NOMO-1 treated with dmso at 0.1 percent for 144 hours (cell line): ENCODE data around the gene UNC45A.
"Not testable (repeated sequence)": the region's sequence is repeated elsewhere in the genome, so short reads cannot be mapped to it uniquely, and the experiment has no call there.

ENCODE experiments used
- DNase-seq: peaks from one replicate; lab custom pipeline; 2025; ENCODE audit not compliant: unreplicated experiment; lab: John Stamatoyannopoulos, UW

The UNC45A gene

DNA sequence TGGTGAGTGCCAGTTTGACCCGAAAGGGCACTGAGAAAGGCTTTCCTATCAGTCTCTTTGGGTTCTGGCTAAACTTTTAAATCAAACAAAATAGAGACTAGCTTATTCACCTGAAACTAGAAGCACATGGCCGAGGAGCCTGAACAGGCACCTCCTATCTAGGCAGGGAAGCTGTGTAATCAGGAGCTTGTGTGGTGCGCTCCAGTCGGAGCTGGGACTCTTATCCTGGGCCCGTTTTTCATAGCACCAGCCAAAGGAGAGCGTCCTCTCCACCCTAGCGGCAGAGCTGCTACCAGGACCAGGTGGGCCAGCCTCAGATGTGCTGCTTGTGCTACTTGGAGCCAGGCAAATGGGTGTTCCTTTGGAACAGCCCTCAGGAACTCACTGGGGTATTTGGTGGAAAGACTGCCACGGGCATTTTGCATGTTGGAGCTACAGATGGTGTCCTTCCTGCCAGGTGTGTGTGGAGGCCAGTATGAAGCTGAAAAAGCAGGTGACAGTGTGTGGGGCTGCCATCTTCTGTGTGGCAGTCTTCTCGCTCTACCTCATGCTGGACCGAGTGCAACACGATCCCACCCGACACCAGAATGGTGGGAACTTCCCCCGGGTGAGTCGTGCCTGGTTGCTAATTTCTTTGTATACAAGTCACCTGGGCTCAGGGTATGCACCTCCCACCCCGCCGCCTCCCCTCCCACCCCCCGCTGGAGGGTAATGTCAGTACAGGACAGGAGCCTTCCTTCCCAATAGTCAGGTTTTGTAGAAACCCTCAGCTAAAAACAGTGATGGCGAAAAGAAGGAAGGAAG, 31.1 kb upstream of the UNC45A start:
- DNase-seq = no peak

- no peak for DNase-seq
Measured at GRCh38 chr15:90904746-90905145, 30.3 kb upstream of the UNC45A start.

- DNase-seq = no peak
Measured at GRCh38 chr15:90905306-90906180, 29.5 kb upstream of the UNC45A start.

DNA sequence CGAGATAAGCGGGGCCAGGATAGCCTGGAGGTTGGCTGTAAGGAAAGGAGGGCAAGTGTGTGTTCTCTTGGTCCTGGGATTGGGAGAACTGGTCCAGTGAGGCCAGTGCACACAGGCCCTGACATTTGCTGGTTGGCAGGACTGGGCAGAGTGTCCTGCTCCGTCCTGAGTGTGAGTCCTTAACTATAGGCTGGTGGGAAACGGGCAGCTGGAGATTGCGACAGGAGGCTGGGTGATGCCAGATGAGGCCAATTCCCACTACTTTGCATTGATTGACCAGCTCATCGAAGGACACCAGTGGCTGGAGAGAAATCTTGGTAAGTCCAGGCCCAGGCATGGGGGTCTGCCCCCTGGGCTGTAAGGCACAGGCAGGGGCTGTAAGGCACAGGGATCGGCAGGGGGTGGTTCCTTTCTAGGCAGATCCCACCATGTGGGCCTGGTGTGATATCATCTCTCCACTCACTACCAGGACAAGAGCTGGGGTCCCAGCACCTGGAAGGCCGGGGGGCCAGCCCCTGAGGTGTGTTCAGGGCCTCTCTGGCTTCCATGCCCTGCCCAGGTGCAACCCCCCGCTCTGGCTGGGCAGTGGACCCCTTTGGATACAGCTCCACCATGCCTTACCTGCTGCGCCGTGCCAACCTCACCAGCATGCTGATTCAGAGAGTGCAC, 28.8 kb upstream of the UNC45A start:
- no peak for DNase-seq

DNA sequence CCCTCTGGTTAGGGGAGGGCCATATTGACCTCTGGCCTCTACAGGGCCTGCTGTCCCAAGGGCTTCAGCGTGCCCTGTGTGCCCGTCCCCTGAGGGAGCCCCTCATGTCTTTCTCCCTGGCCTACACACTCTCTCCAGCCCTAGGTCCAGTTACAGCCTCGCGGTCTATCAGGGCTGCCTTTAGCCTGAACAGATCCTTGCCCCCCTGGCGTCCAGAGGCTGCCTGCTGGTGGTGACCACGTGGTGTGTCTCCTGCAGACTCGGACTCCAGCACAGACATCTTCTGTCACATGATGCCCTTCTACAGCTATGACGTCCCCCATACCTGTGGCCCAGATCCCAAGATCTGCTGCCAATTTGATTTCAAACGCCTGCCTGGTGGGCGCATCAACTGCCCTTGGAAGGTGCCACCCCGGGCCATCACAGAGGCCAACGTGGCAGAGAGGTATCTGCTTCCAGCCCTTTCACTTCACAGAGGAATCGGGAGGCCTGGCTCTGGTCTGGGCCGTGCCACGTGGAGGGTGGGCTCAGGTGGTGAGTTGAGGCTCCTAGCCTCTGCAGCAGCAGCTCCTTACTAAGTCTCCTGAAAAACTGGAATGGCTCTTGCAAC, 27.9 kb upstream of the UNC45A start:
- DNase-seq = no peak

GRCh38 chr15:90907838-90908507, 27.1 kb upstream of the UNC45A start:
- DNase-seq = no peak

DNA sequence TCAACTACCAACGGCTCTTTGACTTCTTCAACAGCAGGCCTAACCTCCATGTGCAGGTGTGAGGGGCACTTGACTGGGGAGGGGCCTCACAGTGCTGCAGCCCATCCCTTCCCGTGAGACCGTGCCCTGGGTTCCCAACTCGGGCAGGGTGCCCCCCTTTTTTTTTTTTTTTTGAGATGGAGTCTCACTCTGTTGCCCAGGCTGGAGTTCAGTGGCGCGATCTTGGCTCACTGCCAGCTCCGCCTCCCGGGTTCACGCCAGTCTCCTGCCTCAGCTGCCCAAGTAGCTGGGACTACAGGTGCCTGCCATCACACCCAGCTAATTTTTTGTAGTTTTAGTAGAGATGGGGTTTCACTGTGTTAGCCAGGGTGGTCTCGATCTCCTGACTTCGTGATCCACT, 25.6 kb upstream of the UNC45A start:
- DNase-seq = not testable (repeated sequence)

- no peak for DNase-seq
Measured at GRCh38 chr15:90909976-90910375, 25.1 kb upstream of the UNC45A start.

- DNase-seq = no peak
Measured at GRCh38 chr15:90910441-90911301, 24.4 kb upstream of the UNC45A start.

- no peak for DNase-seq
Measured at GRCh38 chr15:90911302-90911623, 23.8 kb upstream of the UNC45A start.

- DNase-seq = no peak
Measured at GRCh38 chr15:90911906-90912769, 22.9 kb upstream of the UNC45A start.

- DNase-seq = no peak
Measured at GRCh38 chr15:90912770-90913075, 22.4 kb upstream of the UNC45A start.

GRCh38 chr15:90913398-90913944, 21.6 kb upstream of the UNC45A start:
- no peak for DNase-seq

DNA sequence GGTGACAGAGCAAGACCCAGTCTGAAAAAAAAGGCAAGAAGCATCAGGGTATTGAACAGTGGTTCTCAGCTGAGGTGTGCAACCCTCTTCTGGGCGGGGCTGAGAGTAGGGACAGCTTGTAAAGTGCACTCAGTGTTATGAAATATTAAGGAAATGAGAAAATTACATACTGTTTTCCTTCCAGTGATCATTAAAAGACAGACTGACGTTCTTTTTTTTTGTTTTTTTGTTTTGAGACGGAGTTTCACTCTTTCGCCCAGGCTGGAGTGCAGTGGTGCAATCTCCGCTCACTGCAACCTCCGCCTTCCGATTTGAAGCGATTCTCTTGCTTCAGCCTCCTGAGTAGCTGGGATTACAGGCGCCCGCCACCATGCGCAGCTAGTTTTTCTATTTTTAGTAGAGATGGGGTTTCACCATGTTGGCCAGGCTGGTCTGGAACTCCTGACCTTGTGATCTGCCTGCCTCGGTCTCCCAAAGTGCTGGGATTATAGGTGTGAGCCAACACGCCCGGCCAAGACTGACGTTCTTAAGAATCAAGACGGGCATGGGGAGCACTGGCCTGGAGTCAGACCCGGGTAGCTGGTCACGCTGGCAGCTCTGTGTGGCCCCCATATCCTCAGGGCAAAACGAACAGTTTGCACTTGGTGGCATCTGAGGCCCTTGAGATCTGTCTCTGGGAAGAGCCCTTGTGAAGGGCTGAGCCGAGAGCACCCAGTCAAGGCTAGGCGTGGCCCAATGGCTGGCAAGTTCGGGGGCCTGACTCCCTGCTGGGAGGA, 20.6 kb upstream of the UNC45A start:
- DNase-seq = peak; percentile 54

DNA sequence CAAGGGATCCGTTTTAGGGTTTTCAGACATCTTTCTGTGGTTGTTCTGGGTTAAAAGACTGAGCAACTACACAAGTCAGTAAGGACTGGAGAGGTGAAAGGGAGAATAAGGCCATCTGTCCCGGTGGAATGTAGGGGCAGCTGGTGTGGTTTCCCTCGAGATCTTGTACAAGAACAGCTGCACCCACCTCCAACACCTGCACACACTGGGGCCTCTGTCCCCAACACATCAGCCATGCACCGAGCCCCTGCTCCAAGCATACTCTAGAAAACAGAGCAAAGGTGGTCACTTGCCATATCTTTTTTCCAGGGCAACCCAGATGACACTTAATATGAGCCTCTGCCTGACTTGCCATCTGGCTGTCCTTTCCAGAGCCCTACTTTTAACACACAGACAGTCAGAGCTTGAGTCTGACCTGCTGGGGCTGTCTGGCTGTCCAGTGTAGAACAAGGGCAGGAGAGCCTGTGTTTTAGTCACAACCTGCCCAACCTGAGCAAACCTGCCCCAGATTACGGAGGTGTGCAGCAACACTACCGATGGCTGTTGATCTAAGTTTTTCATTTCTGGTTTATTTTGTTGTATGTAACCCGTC, 19.8 kb upstream of the UNC45A start:
- no peak for DNase-seq

DNA sequence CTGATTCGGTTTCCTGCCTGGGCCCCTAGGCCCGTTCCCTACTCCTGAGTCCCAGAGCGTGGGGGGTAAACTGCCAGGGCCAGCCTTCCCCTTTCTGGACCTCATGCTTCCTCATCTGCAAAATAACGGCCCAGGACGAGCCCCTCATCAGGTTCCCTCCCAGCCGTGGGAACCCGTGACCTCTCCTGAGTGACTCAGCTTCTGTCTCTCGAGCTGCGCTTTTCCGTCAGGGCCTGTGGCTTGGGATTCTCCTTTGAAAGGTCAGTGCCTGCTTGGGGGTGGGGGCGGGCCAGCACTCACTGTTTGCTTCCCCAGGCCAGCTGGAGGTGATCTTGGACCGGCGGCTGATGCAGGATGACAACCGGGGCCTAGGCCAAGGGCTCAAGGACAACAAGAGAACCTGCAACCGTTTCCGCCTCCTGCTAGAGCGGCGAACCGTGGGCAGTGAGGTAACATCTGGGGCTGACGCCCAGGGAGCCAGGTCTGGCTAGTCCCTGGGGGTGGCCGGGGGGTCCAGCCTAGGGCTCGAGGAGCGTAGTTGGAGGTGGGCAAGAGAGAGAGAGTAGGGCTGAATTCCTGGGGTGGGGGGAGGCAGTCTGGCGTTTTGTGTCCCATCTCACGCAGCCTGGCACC, 19.2 kb upstream of the UNC45A start:
- peak; percentile 80 for DNase-seq

DNA sequence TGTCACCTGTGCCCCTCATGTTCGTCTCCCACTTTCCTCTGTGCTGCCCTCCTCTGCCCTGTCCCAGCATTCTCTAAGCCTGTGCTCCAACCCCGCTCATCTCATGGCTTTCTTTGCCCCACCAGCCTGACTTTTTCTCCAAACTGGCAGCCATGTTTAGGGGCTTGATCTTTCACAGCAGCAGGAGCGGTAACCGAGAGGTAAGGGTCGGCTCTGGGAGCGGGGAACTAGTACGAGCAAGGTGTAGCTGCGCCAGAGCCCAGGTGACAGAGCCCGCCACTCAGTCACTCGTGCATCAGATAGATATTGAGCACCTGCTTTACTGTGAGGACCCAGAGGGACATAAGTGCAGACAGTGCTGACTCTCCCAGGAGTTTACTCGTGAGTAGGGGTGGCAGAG, 18.6 kb upstream of the UNC45A start:
- DNase-seq = no peak
